ELR (cell line): ENCODE data around the gene LCAT.
"Not testable (repeated sequence)": the region's sequence is repeated elsewhere in the genome, so short reads cannot be mapped to it uniquely, and the experiment has no call there.

Experiments
- DNase-seq: peaks from one replicate; pipeline ENCODE4 v3.0.0-alpha.2; 2015; ENCODE audit warnings: low read depth

Gene LCAT

GRCh38 chr16:67943619-67944504 lies at the start of gene LCAT:
TSS of gene LCAT (minus strand) at chr16:67944120. CDS start at chr16:67944101, 19 bp downstream.
- DNase-seq, result no peak

- DNase-seq, result peak; percentile 82
These were observed 49.5 kb upstream of the LCAT start for GRCh38 chr16:67993207-67994039.

GRCh38 chr16:67992661-67993206 lies 48.8 kb upstream of the LCAT start:
- no peak for DNase-seq

- no peak for DNase-seq
These were observed 46.1 kb upstream of the LCAT start for GRCh38 chr16:67990018-67990386.

GRCh38 chr16:67989322-67990017 lies 45.5 kb upstream of the LCAT start:
- no peak for DNase-seq

- no peak for DNase-seq
These were observed 44.8 kb upstream of the LCAT start for GRCh38 chr16:67988675-67989074.

- DNase-seq, result peak; percentile 75
These were observed 43.7 kb upstream of the LCAT start for GRCh38 chr16:67987460-67988160.

GRCh38 chr16:67986949-67987348 lies 43.0 kb upstream of the LCAT start:
- DNase-seq, result no peak

GRCh38 chr16:67982011-67982696 lies 38.2 kb upstream of the LCAT start:
- DNase-seq, result no peak

GRCh38 chr16:67979955-67980678 lies 36.2 kb upstream of the LCAT start, which contains the start of gene DPEP3:
TSS of gene DPEP3 (minus strand) at chr16:67980499. CDS start at chr16:67980380, 119 bp downstream.
- DNase-seq, result no peak

GRCh38 chr16:67977469-67978227 lies 33.7 kb upstream of the LCAT start:
- no peak for DNase-seq

GRCh38 chr16:67977005-67977404 lies 33.1 kb upstream of the LCAT start:
- no peak for DNase-seq

- DNase-seq, result no peak
These were observed 32.3 kb upstream of the LCAT start for GRCh38 chr16:67976205-67976604.

GRCh38 chr16:67975321-67976105 lies 31.6 kb upstream of the LCAT start:
- no peak for DNase-seq

- DNase-seq, result not testable (repeated sequence)
These were observed 28.4 kb upstream of the LCAT start for GRCh38 chr16:67972285-67972684.

GRCh38 chr16:67971111-67971510 lies 27.2 kb upstream of the LCAT start:
- DNase-seq, result no peak

GRCh38 chr16:67969254-67970039 lies 25.5 kb upstream of the LCAT start:
- peak; percentile 30 for DNase-seq
